Adrenal gland (tissue), 5 donors: ENCODE measurements around the gene SPRY1.

Experiments used
- CTCF ChIP-seq, 6 experiments: fragments of 450-650 bp in 4 of 6; fragments of 200-600 bp in 2 of 6; sonication (generic) in 1 of 6; IDR thresholded peaks; 1 replicate in 5 of 6; 2 replicates in 1 of 6; pipeline versions ENCODE4 v1.5.1 to v1.8.0; 2016 to 2021; ENCODE audit warnings: antibody characterized with exemption in 6 of 6, mild to moderate bottlenecking in 2 of 6, moderate library complexity in 1 of 6
- POLR2A ChIP-seq, 2 donors: fragments of 450-650 bp; IDR thresholded peaks; one replicate each; pipeline ENCODE4 v1.6.1; 2017; ENCODE audit warnings: antibody characterized with exemption in 2 of 2, mild to moderate bottlenecking in 2 of 2, moderate library complexity in 1 of 2
- donor health status: DM: no; HTN: no; CAD: no.

DNA sequence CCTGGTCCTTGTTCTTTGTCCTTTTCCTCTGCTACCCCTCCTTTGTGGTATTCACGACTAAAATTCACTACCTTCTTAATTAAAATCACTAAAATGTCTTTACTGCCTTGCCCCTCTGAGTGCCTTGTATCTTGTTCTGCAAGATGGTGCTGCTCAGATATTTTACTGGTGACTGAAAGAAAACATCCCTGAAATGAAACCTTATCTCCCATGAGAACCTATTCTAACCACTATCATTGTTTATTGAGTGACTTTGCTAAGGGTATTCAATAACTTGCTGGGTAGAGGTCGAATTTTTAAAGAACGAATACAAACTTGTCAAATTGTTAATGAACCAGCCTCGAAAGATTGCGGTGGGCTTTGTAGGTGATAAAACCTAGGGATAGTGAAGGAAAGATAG, 52.8 kb downstream of the SPRY1 start:
- TF ChIP-seq CTCF (IDR thresholded peaks at IDR 0.05) (no peak), POLR2A (IDR thresholded peaks at IDR 0.05) (no peak)
